GM20000 (cell line): ENCODE data around the gene CELF2.

Experiments used
- DNase-seq: peaks from one replicate; pipeline ENCODE4 v3.0.0; 2012; ENCODE audit warnings: low spot score
- TF ChIP-seq, protein P1 (sequence below): IDR thresholded peaks from 2 replicates; pipeline ENCODE4 v1.5.1; 2012; ENCODE audit warnings: mild to moderate bottlenecking, control low read depth; ENCODE audit errors: extremely low read depth, missing control alignments

CELF2 gene

GRCh38 chr10:11104772-11105675, 87.4 kb downstream of the CELF2 start:
- peak; percentile 14 for DNase-seq
- TF ChIP-seq, protein P1, sequence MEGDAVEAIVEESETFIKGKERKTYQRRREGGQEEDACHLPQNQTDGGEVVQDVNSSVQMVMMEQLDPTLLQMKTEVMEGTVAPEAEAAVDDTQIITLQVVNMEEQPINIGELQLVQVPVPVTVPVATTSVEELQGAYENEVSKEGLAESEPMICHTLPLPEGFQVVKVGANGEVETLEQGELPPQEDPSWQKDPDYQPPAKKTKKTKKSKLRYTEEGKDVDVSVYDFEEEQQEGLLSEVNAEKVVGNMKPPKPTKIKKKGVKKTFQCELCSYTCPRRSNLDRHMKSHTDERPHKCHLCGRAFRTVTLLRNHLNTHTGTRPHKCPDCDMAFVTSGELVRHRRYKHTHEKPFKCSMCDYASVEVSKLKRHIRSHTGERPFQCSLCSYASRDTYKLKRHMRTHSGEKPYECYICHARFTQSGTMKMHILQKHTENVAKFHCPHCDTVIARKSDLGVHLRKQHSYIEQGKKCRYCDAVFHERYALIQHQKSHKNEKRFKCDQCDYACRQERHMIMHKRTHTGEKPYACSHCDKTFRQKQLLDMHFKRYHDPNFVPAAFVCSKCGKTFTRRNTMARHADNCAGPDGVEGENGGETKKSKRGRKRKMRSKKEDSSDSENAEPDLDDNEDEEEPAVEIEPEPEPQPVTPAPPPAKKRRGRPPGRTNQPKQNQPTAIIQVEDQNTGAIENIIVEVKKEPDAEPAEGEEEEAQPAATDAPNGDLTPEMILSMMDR: no peak

DNA sequence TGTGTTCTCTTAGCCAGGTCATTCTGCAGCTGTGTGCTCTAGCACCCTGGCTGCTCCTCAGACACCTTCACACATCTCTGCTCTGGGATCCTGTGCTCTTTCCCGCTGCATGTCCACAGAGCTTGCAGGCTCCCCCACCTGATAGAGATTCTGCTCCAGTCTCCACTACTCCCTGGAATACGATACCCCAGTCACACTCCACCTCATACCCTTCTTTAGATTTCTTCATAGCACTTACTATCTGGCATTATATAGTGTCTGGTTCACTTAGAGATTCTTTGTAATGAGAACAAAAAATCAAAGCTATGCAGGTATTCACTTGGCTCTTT, 88.0 kb downstream of the CELF2 start:
- no peak for DNase-seq
- TF ChIP-seq, protein P1: no peak

- no peak for DNase-seq
Observed at GRCh38 chr10:11106621-11107374, 89.1 kb downstream of the CELF2 start.

GRCh38 chr10:11107948-11108347, 90.3 kb downstream of the CELF2 start:
- TF ChIP-seq, protein P1: no peak
- no peak for DNase-seq

More at GRCh38 chr10:11106621-11107374, 89.1 kb downstream of the CELF2 start:
- TF ChIP-seq, protein P1: no peak

DNA sequence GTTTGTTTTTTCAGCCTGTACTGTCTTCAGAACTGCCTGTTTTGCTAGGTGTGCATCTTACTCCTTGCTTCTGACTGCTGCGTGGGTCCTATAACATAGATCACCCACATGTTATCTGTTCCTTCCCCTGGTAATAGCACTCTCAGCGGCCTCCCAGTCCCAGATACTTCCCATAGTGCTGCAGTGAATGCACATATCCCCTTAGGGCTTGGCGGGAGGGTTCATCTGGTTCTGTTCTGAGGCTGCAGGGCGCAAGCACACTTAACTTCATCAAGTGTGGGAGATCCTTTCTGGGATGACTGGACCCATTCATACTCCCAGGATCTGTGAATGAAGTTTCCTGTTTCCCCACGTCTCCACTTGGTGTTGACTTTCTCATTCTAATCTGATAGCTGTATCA, 90.7 kb downstream of the CELF2 start:
- TF ChIP-seq, protein P1: no peak
- no peak for DNase-seq

GRCh38 chr10:11109590-11109989, 91.9 kb downstream of the CELF2 start:
- DNase-seq: no peak

More at GRCh38 chr10:11109590-11109989, 91.9 kb downstream of the CELF2 start:
- TF ChIP-seq, protein P1: no peak
